ENCODE results near the gene PRTN3.
A peak's percentile ranks its signal among the peaks of the same experiment; 100 is the strongest.

DNA sequence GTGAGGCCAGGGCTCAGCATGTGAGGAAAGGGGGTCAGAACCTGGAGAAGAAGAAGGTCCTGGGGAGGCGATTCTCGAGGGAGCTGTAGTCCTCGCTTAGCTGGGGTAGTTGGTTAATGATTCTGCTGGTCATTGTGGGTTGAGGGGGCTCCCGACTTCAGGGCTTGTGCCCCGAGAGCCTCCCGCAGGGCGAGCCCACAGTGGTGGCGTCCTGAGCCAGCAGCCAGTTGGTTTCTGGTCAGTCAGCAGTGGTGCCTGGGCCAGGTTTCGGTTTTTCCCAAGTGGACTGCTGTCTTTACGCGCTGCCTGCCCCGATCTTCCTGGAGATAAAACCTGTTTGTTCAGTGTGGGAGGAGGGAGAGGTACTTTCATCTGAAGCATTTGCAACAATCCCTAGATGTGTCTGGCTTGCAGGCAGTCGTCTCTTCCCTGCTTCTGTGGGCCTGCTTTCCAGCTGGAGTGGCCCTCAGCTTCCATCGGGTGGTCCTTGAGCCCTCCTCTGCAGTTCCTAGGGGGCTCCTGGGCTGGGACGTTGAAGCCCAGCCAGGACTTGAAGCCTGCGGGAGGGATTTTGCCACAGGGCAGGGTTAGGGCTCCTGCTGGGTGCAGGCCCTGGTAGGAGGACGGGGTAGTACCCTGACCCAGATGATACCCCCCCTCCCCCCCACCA, 40.3 kb upstream of the PRTN3 start:
- peak; percentile 58; the same call in 1 of the 2 replicates for TF ChIP-seq POLR2A (IDR thresholded peaks at IDR 0.05; ENCODE audit: low read depth, low read length)
- TF ChIP-seq POLR2AphosphoS5 (IDR thresholded peaks at IDR 0.05; ENCODE audit: low read depth, low read length), result peak; percentile 59; the same call in 1 of the 2 replicates
- no peak for TF ChIP-seq TAF1 (IDR thresholded peaks at IDR 0.05; ENCODE audit: low read depth, low read length)
- no peak for TF ChIP-seq PAX5 (IDR thresholded peaks at IDR 0.05; ENCODE audit: insufficient read depth, low read length, severe bottlenecking)
- no peak for TF ChIP-seq SPI1 (IDR thresholded peaks at IDR 0.05; ENCODE audit: low read depth, low read length)
- no peak for TF ChIP-seq POU2F2 (IDR thresholded peaks at IDR 0.05; ENCODE audit: low read depth, low read length)

Data from GM12891 (cell line).